Measurements from ENCODE around the gene PUM2.
"Not testable (repeated sequence)": the region's sequence is repeated elsewhere in the genome, so short reads cannot be mapped to it uniquely, and the experiment has no call there.

PUM2 gene

DNA sequence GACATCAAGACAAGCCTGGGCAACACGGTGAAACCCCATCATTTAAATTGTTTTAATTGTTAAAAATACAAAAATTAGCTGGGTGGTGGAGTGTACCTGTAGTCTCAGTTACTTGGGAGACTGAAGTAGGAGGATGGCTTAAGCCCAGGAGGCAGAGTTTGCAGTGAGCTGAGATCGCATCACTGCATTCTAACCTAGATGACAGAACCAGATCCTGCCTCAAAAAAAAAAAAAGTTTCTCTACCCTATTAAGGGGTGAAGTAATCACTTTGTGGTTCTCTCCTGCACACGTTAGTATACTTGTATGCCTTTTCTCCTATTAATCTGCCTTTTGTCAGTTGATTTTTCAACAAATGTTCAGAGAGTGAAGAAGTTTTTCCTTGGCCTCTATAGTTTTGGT lies 18.1 kb upstream of the PUM2 start:
- no peak for DNase-seq

DNA sequence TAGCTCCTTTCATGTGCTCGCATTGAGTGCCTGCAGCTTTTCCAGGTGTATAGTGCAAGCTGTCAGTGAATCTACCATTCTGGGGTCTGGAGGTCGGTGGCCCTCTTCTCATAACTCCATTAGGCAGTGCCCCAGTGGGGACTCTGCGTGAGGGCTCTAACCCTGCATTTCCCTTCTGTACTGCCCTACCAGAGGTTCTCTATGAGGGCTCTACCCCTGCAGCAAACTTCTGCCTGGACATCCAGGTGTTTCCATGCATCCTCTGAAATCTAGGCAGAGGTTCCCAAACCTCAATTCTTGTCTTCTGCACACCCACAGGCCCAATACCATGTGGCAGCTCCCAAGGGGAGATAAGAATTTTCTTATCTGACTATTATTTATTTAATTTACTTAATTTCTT lies 17.3 kb upstream of the PUM2 start:
- not testable (repeated sequence) for DNase-seq

- no peak for DNase-seq
These were observed 16.1 kb upstream of the PUM2 start for GRCh38 chr2:20366672-20367116.

- no peak for DNase-seq
These were observed 14.7 kb upstream of the PUM2 start for GRCh38 chr2:20365249-20365817.

DNA sequence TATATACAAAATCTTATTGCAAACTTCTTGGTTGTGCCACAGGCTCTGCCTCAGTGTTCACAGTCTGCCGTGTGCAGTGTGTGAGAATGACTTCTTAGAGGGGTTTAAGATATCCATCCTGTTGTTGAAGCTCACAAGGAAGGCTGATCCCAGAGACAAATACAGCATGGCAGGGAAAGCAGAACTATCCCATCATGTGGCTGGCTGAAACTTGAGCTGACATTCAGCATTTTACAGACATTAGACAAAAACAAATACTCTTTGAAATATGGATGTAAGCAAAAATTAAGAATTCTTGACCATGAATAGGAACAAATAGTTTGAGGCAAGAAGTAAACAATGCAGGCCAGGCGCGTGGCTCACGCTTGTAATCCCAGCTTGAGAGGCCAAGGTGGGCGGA lies 12.9 kb upstream of the PUM2 start:
- no peak for DNase-seq

- DNase-seq, result no peak
These were observed 12.2 kb upstream of the PUM2 start for GRCh38 chr2:20362701-20363435.

DNA sequence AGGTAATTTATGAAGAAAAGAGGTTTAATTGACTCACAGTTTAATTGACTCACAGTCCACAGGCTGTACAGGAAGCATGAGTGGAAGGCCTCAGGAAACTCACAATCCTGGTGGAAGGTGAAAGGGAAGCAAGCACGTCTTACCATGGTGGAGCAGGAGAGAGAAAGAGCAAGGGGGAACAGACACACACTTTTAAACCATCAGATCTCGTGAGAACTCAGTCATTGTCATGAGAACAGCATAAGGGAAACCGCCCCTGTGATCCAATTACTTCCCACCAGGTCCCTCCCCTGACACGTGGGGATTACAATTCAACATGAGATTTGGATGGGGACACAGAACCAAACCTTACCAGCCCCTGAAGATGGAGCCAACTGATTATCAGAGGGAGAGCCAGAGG lies 11.2 kb upstream of the PUM2 start:
- DNase-seq, result no peak

DNA sequence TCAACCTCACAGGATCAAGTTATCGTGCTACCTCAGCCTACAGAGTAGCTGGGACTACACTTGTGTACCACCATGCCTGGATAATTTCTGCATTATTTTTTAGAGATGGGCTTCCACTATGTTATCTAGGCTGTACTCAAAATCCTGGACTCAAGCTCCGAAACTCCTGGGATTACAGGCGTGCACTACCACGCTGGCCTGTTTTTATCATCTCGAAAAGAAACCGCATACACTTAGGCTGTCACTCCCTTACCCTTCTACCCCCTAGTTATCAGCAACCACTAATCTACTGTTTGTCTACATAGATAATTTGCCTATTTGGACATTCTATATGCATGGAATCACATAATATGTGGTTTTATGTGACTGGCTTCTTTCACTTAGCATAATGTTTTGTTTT lies 8.5 kb upstream of the PUM2 start:
- no peak for DNase-seq

DNA sequence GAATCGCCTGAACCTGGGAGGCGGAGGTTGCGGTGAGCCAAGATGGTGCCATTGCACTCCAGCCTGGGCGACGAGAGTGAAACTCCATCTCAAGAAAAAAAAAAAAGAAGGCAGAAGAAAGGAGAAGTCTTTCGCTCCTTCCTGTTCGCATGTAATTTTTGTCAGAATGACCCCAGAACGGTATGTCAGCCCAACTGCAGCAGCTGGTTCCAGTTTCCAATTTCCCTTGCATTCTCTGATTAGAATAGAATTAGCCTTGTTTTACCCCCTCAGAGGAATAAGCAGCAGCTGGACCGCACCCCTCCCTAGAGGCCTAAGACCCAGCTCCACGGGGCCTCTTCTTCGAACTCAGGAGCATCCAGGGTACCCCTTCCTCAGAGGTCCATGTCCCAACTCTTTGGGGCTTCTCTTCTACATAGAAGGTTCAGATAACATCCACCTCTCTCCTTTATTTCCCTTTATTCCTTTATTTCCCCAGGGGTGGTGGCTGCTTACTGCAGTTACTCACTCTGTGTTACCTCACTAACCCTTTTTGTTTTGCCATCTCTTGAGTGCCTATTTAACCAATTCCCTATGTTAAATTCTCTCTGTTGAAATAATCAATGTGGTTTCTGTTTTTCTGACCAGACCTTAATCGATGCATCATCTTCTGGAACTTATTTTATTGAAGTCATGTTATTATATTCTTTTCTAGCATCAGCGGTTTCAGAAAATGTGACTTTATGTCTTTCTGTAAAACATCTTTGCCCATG lies 7.2 kb upstream of the PUM2 start:
- DNase-seq, result no peak

- no peak for DNase-seq
These were observed 5.4 kb upstream of the PUM2 start for GRCh38 chr2:20356042-20356441.

- no peak for DNase-seq
These were observed 4.5 kb upstream of the PUM2 start for GRCh38 chr2:20355131-20355530.

- DNase-seq, result no peak
These were observed 2.8 kb upstream of the PUM2 start for GRCh38 chr2:20353241-20353992.

- no peak for DNase-seq
These were observed 2.1 kb upstream of the PUM2 start for GRCh38 chr2:20352581-20353216.

GRCh38 chr2:20352230-20352578 lies 1.6 kb upstream of the PUM2 start:
- no peak for DNase-seq

DNA sequence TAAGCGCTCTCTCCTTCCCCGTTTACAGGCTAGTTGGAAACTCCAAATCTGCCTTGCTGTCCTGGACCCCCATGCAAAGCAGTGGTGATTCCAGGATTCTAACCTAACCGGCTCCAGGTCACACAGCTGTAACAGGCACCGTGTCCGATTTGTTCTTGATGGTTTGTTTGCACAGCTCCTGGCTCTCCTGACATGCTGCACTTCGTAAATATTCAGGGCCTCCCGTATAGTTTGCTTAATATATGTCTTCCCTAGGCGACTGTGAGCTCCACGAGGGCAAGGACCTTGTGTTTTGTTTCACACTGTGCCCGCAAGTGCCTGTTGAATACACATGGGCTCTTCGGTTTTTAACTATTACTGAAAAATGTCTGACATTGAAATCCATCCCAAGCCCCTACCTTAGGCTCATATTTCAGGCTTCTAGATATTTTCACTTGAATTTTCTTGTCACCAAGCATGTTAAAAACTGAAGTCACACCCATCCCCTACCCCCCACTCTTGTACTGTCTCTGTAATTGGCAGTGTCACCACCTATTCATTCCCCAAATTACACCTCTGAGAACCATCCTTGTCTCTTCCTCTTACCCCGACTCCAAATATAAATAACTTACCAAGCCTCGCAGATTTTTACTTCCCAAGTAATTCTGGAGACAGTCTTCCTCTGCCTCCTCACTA lies 1.0 kb upstream of the PUM2 start:
- DNase-seq, result no peak

DNA sequence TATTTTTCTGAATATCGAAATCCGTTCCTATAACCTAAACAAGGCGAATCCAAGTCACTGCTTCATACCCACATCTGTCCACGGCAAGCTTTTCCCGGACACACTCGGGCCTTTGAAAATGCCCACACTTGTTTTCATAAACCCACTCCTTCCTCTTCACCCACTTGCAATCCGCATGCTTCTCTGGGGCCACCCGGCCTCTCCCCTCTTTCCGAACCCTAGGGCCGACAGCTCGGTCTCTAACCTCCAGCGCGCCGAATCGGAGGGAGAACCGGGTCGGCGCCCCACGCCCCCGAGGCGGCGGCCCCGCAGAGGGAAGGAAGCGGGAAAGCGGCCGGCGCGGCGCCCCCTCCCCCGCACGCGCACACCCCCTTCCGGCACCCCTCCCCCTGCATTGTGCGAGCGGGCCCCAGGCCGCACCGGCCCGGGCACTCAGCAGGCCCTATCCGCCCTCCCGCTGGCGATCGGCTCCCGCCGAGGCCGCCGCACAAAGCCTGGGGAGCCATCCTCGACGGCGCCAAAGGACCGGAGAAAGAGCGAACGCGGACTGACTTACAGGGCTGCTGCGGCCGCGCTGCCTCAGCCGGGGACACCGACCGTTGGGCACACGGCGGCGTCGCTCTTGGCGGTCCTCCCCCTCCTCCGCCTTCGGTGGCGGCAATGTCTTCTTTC lies 467 bp downstream of the PUM2 start:
- DNase-seq, result peak; percentile 30 to 42 (median 32)

DNA sequence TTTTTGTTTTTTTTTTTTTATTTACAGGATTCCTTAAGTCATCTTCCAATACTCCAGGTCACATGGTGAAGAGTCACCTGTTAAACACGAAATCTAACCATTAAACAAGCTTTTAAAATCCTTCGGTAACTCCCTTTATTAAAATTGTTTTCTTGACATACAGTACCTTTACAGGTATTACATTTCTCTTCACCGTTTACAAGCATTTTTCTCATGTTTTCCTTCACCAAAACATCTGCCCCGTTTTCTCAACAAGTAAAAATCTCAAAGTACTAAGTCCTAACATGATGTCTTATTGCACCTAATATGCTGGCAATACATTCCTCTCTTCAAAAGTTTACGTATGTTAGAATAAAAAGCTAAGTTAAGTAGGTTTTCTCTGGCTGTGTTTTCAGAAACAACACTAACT lies 1.1 kb downstream of the PUM2 start:
- no peak for DNase-seq

DNA sequence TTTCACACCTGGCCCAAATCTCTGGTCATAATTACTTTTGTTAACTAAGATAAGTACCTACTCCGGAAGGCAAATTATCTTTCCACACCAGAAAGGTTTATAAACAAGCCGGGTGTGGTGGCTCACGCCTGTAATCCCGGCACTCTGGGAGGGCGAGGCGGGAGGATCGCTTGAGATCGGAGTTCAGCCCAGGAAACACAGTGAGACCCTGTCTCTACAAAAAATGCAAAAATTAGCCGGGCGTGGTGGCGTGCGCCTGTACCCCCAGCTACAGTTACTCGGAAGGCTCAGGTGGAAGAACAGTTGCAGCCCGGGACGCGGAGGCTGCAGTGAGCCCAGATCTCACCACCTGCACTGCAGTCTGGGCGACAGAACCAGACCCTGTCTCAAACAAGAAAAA lies 2.1 kb downstream of the PUM2 start:
- no peak for DNase-seq

DNA sequence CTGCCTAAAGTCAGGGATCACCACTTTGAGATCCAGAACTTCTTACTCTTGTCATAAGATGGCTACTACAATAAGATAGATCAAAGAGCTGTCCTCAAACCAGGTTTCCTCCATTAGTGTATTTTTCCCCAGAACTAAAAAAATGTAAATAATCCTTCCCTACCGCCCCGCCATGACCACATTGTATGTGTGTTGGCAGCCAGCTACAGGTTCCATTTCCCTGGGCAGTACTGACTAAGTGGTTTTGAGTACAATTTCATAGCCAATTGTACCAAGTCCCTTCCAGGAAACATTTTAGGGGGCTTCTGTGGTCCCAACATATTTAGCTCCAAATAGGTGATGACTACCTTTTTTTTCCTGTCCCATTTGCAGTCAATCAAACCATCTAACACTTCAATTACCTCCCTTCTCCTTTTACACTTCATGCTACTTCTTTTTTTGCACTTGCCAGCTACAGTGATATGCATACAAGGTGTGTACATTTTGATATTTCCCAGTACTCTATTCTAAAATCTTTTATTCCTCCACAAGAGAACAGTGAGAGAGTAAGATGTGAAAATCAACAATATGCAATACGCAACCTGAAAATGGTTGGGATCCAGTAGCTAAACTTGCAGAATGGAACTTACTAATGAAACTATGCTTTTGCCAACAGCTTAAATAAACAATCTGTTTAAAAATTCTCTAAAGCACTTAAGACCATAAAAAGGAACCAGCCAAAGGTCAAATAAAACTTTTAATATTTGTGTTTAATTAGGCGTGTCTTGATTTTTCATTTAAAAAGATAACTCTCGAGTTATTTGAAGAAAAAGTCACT lies 3.9 kb downstream of the PUM2 start:
- DNase-seq, result no peak

GRCh38 chr2:20343128-20343527 lies 7.5 kb downstream of the PUM2 start:
- DNase-seq, result no peak

DNA sequence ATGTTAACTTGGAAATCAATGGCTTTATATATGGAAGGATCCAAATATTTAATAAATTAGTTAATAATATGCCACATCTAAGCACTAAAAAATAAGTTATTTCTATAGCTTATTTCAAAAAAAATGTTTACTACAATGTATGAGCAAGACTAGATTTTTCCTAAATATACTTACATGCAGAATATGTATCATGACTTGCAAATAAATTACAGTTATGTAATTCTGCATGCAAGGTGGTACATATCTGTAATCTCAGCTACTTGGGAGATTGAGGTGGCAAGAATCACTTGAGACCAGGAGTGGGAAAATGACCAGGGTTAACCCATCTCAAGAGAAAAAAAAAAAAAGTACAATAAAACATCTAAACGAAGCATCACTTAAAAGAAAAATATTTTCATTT lies 11.6 kb downstream of the PUM2 start:
- DNase-seq, result no peak
